Hematopoietic multipotent progenitor cell treated with erythropoietin and hydrocortisone succinate and interleukin-3 and kit ligand, for 15 days (in vitro differentiated cells): ENCODE measurements around the gene PLIN1.

Source experiments
- DNase-seq: peaks from one replicate; pipeline ENCODE4 v3.0.0-alpha.2; 2015; ENCODE audit warnings: low spot score

PLIN1 gene

DNA sequence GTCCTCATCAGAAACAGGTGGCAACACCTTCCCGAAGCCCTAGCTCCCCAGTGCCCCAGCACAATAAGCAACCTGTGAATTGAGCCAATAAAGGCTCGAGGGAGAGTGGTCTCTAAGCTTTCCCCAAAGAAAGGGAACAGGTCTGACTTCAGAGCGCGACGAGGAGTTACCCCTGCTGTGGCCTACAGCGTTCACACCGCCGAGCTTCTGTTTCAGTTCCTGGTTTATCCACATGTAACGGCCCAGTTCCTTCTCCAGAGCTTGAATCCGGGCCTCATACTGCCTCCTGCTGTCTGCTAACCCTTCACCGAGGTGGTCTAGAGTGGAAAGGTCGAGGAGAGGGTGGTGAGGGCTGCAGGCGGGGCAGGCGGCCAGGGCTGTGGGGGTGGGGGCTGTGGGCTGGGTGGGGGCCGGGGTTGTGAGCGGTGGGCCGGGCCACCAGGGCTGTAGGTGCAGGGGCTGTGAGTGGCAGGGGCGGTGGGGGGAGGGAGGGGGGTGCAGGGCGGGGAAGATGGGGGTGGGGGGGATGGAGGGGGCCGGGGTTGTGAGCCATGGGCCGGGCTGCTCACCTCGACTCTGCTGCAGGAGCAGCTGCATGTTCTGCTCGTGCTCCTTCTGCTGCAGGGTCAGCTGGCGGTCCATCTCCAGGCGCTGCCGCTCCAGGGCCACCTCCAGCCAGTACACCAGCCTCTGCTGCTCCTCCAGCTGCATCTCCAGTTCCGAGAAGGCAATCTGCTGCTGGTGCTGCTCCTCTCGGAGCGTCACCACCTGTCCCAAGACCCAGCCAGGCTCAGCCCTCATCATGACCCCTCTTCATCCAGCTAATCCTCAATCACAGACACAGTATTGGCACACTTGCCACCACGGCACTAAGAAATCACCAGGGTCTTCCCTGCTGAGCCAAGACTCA lies 50.1 kb downstream of the PLIN1 start:
- no peak for DNase-seq

DNA sequence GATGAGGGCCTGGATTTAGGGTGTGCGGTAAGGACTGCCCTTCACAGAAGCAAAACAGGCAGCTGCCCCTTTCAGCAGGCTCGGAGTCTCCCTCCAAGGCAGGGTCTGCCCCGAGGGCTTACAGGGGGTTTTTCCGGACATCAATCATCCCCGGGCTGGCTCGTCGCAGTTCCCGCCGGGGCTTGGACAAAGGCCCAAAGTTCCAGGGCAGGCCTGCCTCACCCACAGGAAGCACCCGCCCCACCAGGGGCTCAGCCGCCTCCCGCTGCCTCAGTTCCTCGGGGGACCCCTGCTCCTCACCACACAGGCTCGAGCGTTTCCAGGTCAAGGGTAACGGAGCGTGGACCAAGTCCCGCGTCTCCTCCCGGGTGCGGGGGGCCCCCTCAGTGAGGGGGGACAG lies 50.9 kb downstream of the PLIN1 start:
- DNase-seq: no peak

DNA sequence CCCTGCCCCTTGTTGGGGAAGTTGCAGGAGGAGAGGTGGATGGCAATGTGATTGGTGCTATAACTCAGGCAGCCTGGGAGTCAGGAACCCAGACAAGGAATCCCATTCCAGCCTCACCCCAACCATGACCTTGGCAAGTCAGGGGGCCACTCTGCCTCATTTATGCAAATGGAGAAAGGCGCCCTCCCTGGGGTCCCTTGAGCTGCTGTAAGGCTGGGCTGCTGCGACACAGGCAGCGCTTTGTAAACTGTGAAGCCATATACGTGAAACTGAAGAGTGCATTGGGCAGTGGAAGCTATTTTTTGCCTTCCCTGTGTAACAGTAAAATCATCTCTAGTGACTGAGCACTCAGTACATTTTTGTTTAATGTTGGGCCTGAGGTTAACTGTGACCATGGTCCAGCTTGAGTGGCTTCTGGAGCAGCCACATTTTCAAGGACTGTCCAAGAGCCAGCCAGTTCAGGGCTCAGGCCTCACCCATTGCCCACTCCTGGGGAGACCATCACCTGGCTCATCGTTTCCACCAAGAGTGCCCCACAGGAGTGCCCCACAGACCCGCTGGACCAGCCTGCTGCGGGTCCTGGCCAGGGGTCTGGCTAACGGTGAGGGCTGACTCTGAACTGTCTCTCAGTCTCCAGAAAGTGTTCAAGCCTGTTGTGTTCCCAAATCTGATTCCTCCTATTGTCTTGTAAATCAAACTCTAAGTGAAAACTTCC lies 51.8 kb downstream of the PLIN1 start:
- no peak for DNase-seq

DNA sequence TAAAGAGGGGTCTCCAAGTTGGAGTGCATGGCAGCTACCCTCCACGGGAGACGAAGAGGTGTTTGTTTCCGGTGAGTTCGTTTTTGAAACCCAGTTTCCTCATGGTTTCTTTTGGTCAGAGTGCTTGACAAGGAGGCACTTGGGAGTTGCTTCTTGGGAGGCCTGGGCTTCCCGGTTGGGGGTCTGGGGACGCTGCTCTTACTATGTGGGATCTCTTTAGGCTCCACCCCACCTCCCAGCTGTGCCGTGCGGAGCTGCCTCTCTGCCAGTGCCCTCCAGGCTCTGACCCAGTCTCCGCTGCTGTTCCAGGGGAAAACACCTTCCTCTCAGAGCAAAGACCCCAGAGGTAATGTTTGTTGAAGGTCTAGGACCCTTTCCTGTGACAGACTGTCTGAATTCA lies 53.5 kb downstream of the PLIN1 start:
- no peak for DNase-seq

DNA sequence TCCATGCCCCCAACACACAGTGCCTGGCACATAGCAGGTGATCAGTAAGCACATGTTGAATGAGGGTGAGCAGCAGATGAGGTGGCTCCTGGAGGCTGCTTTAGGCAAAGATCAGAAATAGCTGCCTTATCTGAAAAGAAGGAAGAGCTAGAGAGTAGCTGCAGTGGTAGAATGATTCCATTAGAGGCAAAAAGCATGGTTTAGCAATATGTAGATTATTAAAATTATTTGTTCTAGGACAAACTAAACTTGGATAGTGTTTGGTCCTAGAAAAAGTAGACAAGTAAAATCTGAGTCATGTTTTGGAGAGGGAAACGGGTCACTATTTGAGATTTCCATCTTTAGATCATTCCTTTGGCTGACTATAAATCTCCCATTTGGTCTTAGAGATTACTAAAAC lies 56.0 kb downstream of the PLIN1 start:
- no peak for DNase-seq

DNA sequence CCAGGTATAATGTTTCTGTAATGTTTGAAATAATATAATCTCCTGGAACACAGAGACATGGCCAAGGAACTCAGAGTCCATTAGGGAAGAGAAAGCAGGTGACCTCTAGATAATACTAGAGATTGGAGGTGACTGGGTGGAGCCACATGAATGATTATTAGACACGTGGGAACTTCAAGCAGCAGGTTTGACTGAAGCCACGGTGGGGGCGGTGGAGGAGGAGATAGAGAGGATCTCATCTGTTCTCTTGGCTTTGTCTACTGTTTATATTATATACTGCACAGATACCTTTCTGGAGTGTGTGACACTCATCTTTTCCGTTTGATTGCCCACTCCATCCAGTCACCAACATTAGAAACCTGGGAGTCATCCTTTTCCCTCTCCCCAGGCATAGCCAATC lies 57.6 kb downstream of the PLIN1 start:
- DNase-seq: no peak

DNA sequence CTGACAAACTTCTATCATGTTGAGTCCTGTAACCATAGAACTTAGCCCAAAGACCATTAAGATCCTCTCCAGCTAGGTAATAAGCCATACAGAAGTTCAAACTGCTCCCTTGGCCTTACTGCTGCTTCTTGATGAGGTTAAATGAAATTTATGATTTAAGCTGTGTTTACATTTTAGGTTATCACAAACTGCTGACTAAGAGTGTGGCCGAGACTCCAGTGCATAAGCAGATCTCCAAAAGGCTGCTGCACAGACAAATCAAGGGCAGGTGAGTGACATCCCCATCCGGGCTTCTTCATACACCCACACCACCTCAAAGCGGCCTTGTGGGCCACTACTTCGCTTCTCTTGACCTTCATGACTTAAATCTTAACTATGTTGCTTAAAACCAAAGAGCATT lies 62.9 kb downstream of the PLIN1 start:
- DNase-seq: no peak

DNA sequence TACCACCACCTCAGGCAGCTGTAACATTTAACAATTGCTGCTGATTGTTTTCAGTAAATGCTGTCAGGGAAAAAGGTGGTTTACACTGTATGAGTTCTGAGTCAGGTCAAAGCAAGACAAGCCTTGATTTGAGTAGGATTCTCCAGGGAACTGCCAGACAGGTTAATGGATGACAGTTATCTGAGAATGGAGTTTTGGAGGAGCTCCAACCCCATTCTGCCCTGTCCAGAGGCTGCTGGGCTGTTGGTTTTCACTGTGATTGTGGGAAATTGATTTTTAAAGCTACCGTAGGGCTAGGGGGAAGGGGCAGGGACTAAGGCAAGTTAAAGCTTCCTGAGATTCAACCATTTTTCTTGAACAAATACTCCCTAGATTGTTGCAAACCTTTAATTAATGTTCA lies 64.0 kb downstream of the PLIN1 start:
- DNase-seq: no peak
